Activated CD4-positive, alpha-beta T cell treated with anti-CD3 and anti-CD28 coated beads, Interleukin-2, amount 10 ng/mL, durations not matched to agents 24 days and 14 days (primary cell): ENCODE data around the gene HERC2. TPM values are rescaled to one million over a fixed set of nuclear protein-coding genes. Genes with fewer than 3 reads are reported as not detected.
"Not testable (repeated sequence)": the region's sequence is repeated elsewhere in the genome, so short reads cannot be mapped to it uniquely, and the experiment has no call there.

Source experiments
- DNase-seq: peaks from one replicate; pipeline ENCODE4 v3.0.0; 2022
- H3K27ac Mint-ChIP-seq: one replicate; pipeline ENCODE4 v1.8.0; 2022; ENCODE audit warnings: mild to moderate bottlenecking, mixed read lengths
- H3K27me3 Mint-ChIP-seq: one replicate; pipeline ENCODE4 v1.8.0; 2022; ENCODE audit warnings: mixed read lengths
- H3K36me3 Mint-ChIP-seq: one replicate; pipeline ENCODE4 v1.8.0; 2022; ENCODE audit warnings: low read depth, mild to moderate bottlenecking, mixed read lengths
- H3K4me1 Mint-ChIP-seq: one replicate; pipeline ENCODE4 v1.8.0; 2021; ENCODE audit warnings: mixed read lengths
- H3K4me3 Mint-ChIP-seq: one replicate; pipeline ENCODE4 v1.8.0; 2022; ENCODE audit warnings: mild to moderate bottlenecking, moderate library complexity, mixed read lengths
- H3K9me3 Mint-ChIP-seq: one replicate; pipeline ENCODE4 v1.8.0; 2021; ENCODE audit warnings: mixed read lengths
- intact Hi-C: fragments of 100-400 bp; cut with micrococcal nuclease; formaldehyde crosslinking; loops from one replicate; pipeline ENCODE4 v1.15.1; 2023
- total RNA-seq: library from RNA; stranded (reverse); gene quantifications from 2 replicates; pipeline ENCODE4 v1.2.3, GENCODE V29; 2022

The HERC2 gene
- total RNA-seq, 1 donor from 2014 or later = 43.8 TPM

- DNase-seq, H3K4me1 Mint-ChIP-seq, H3K4me3 Mint-ChIP-seq, H3K9me3 Mint-ChIP-seq, intact Hi-C loops, H3K27me3 Mint-ChIP-seq, H3K27ac Mint-ChIP-seq: not testable (repeated sequence)
- peaks cover 31% of the 10 kb centered on the region for H3K36me3 Mint-ChIP-seq
Measured at GRCh38 chr15:28197694-28198093, 124.3 kb downstream of the HERC2 start.

DNA sequence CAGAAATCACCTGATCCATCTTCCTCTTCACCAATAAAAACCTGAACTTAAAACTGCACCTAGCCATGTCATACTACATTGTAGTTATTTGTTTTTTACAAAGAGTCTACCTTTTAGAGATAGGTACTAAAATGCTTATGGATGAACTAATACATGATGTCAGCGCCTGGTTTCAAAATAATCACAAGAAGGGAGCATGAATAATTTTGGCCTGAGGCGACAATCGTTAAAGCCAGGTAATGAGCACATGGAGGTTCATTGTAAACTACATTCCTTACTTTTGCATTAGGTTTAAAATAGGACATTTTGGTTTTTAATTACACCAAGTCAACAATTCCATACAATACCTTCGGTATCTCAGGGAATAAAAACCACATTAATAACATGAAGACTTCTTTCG, 125.4 kb downstream of the HERC2 start:
- H3K4me1 Mint-ChIP-seq, H3K9me3 Mint-ChIP-seq, H3K4me3 Mint-ChIP-seq, DNase-seq, H3K27me3 Mint-ChIP-seq, intact Hi-C loops, H3K27ac Mint-ChIP-seq: not testable (repeated sequence)
- H3K36me3 Mint-ChIP-seq = peaks cover 34% of the 10 kb centered on the region

GRCh38 chr15:28192772-28193171, 129.2 kb downstream of the HERC2 start:
- H3K4me1 Mint-ChIP-seq = peaks cover 2% of the 10 kb centered on the region
- H3K36me3 Mint-ChIP-seq = peaks cover 28% of the 10 kb centered on the region
- no peak overlapping the region for H3K27ac Mint-ChIP-seq
- intact Hi-C loops = no loop called here
- no peaks in the 10 kb centered on the region for H3K27me3 Mint-ChIP-seq
- no peak for DNase-seq
- H3K4me3 Mint-ChIP-seq = no peak overlapping the region
- no peaks in the 10 kb centered on the region for H3K9me3 Mint-ChIP-seq

- Mint-ChIP-seq H3K4me3 (no peak overlapping the region), H3K36me3 (peaks cover 31% of the 10 kb centered on the region), H3K27me3 (no peaks in the 10 kb centered on the region), H3K4me1 (peaks cover 2% of the 10 kb centered on the region), H3K27ac (no peak overlapping the region), H3K9me3 (no peaks in the 10 kb centered on the region)
- DNase-seq = no peak
- intact Hi-C loops = no loop called here
Measured at GRCh38 chr15:28191832-28192231, 130.1 kb downstream of the HERC2 start.

- Mint-ChIP-seq H3K4me3 (no peak overlapping the region), H3K36me3 (peaks cover 26% of the 10 kb centered on the region), H3K9me3 (no peaks in the 10 kb centered on the region), H3K27ac (no peak overlapping the region), H3K27me3 (no peaks in the 10 kb centered on the region), H3K4me1 (peaks cover 2% of the 10 kb centered on the region)
- no peak for DNase-seq
- intact Hi-C loops = no loop called here
Measured at GRCh38 chr15:28190391-28191174, 131.4 kb downstream of the HERC2 start.

DNA sequence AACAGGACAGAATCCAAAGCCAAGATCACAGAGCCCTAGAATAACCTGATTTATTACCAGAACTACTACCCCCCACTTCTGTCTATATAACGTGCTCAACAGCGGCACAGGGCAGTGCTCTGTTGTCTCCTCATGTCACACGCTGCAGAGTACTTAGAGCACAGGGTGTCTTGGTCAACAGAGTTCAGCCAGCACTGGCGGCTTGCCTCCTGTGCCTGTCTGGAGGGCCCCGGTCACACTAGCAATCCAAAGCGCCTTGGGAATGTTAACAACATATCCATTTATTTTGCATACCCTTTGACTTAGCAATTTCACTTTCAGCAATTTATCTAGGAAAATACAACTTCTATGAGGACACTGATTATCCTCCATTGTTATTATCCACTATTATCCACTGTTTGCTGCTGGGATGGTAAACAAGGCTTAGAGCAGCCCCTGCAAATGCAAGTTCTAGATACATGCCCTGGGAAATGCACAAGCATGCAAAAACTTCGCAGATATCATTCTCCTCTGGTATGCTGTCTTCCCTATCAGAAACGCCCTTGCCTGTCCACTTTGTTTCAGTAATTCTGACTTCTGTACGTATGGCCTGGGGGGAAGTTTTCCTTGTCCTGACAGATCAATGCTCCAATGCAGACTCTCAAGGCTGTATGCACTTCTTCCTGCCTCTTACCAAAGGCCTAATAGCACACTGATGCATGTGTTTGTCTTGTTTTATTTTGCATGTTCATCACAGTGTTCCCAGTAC, 136.7 kb downstream of the HERC2 start:
- H3K9me3 Mint-ChIP-seq = no peaks in the 10 kb centered on the region
- no peaks in the 10 kb centered on the region for H3K27me3 Mint-ChIP-seq
- no peak overlapping the region for H3K27ac Mint-ChIP-seq
- intact Hi-C loops = no loop called here
- H3K4me1 Mint-ChIP-seq = no peaks in the 10 kb centered on the region
- peaks cover 14% of the 10 kb centered on the region for H3K36me3 Mint-ChIP-seq
- no peak overlapping the region for H3K4me3 Mint-ChIP-seq
- DNase-seq = no peak

DNA sequence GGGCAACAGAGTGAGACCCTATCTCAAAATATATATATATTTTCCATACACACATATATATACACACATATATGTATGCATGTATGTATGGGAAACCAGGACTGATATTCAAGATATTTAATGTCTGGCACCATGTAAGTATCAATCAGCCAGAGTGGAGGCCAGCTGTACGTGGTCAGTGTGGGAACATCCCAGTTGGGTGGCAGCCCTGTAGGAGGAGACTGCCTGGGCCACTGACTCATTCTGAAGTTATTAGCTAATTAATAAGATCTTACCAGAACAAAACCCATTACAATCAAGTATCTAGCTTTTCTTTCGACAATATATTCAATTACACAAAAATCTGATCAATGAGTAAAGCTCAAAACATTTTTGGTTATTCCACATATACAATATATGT, 137.8 kb downstream of the HERC2 start:
- no peaks in the 10 kb centered on the region for H3K4me1 Mint-ChIP-seq
- no peak overlapping the region for H3K27ac Mint-ChIP-seq
- H3K9me3 Mint-ChIP-seq = no peaks in the 10 kb centered on the region
- peaks cover 13% of the 10 kb centered on the region for H3K36me3 Mint-ChIP-seq
- H3K4me3 Mint-ChIP-seq = no peak overlapping the region
- no peak for DNase-seq
- intact Hi-C loops = no loop called here
- no peaks in the 10 kb centered on the region for H3K27me3 Mint-ChIP-seq

- no peak for DNase-seq
- H3K9me3 Mint-ChIP-seq = no peaks in the 10 kb centered on the region
- no peak overlapping the region for H3K4me3 Mint-ChIP-seq
- intact Hi-C loops = no loop called here
- peaks cover 9% of the 10 kb centered on the region for H3K36me3 Mint-ChIP-seq
- no peaks in the 10 kb centered on the region for H3K27me3 Mint-ChIP-seq
- no peak overlapping the region for H3K27ac Mint-ChIP-seq
- no peaks in the 10 kb centered on the region for H3K4me1 Mint-ChIP-seq
Measured at GRCh38 chr15:28182731-28183130, 139.2 kb downstream of the HERC2 start.

DNA sequence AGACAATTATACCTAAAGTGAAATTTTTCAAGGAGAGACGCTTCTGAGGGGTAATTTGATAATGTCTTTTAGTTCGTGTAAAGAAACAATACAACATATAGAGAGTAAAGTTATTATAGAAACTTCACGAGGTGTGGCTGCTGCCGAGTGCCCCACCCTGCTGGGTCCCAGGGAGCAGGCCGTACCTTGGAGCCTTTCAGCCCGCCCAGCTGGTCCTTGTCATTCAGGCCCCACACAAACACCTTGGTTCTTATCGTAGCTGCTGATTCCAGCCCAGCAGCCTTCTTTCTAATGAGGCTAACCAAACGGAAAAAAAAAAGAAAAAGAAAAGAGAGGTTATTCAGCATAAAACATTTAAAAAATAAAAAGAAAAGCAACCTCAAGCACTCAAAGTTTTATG, 139.8 kb downstream of the HERC2 start:
- no peaks in the 10 kb centered on the region for H3K4me1 Mint-ChIP-seq
- DNase-seq = no peak
- no peak overlapping the region for H3K4me3 Mint-ChIP-seq
- intact Hi-C loops = no loop called here
- no peaks in the 10 kb centered on the region for H3K9me3 Mint-ChIP-seq
- no peak overlapping the region for H3K27ac Mint-ChIP-seq
- H3K27me3 Mint-ChIP-seq = no peaks in the 10 kb centered on the region
- peaks cover 6% of the 10 kb centered on the region for H3K36me3 Mint-ChIP-seq

DNA sequence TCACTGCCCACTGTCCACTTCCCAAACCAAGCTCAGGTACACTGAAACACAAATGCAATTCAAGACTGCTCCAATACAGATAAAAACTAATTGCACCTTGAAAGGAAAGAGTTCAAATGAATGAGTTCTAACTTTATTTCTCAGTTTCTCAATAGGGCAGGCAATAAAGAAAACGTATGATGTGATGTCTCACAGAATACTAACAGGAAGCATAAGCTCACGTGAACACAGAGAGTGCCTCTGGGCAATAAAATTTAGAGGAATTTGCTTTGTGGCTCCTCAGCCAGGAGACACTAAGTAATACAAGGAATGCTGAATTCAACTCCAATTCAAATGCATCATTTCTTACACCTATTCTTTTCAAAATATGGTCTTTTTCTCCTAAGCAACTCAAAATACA, 140.6 kb downstream of the HERC2 start:
- Mint-ChIP-seq H3K27me3 (no peaks in the 10 kb centered on the region), H3K9me3 (no peaks in the 10 kb centered on the region), H3K36me3 (peaks cover 6% of the 10 kb centered on the region), H3K27ac (no peak overlapping the region), H3K4me1 (no peaks in the 10 kb centered on the region), H3K4me3 (no peak overlapping the region)
- intact Hi-C loops = no loop called here
- no peak for DNase-seq

GRCh38 chr15:28179270-28179669, 142.7 kb downstream of the HERC2 start:
- Mint-ChIP-seq H3K27ac (no peak overlapping the region), H3K4me1 (no peaks in the 10 kb centered on the region), H3K27me3 (no peaks in the 10 kb centered on the region), H3K4me3 (no peak overlapping the region), H3K36me3 (peaks cover 9% of the 10 kb centered on the region), H3K9me3 (no peaks in the 10 kb centered on the region)
- DNase-seq = no peak
- intact Hi-C loops = no loop called here

GRCh38 chr15:28178727-28179126, 143.3 kb downstream of the HERC2 start:
- no peaks in the 10 kb centered on the region for H3K9me3 Mint-ChIP-seq
- H3K27ac Mint-ChIP-seq = no peak overlapping the region

GRCh38 chr15:28178290-28178689, 143.7 kb downstream of the HERC2 start:
- Mint-ChIP-seq H3K27me3 (no peaks in the 10 kb centered on the region), H3K36me3 (peaks cover 12% of the 10 kb centered on the region), H3K4me3 (no peak overlapping the region), H3K4me1 (no peaks in the 10 kb centered on the region), H3K9me3 (no peaks in the 10 kb centered on the region), H3K27ac (no peak overlapping the region)
- DNase-seq = no peak
- intact Hi-C loops = no loop called here

More at GRCh38 chr15:28178727-28179126, 143.3 kb downstream of the HERC2 start:
- Mint-ChIP-seq H3K4me1 (no peaks in the 10 kb centered on the region), H3K27me3 (no peaks in the 10 kb centered on the region), H3K4me3 (no peak overlapping the region), H3K36me3 (peaks cover 9% of the 10 kb centered on the region)
- no peak for DNase-seq
- intact Hi-C loops = no loop called here

GRCh38 chr15:28169366-28169765, 152.6 kb downstream of the HERC2 start:
- H3K4me3 Mint-ChIP-seq = no peak overlapping the region
- no peaks in the 10 kb centered on the region for H3K9me3 Mint-ChIP-seq
- H3K27ac Mint-ChIP-seq = no peak overlapping the region
- no peaks in the 10 kb centered on the region for H3K27me3 Mint-ChIP-seq
- peaks cover 2% of the 10 kb centered on the region for H3K4me1 Mint-ChIP-seq
- no peak for DNase-seq
- H3K36me3 Mint-ChIP-seq = peaks cover 39% of the 10 kb centered on the region
- intact Hi-C loops = no loop called here
